Measurements from ENCODE around the gene PGLYRP4.

PGLYRP4 gene

DNA sequence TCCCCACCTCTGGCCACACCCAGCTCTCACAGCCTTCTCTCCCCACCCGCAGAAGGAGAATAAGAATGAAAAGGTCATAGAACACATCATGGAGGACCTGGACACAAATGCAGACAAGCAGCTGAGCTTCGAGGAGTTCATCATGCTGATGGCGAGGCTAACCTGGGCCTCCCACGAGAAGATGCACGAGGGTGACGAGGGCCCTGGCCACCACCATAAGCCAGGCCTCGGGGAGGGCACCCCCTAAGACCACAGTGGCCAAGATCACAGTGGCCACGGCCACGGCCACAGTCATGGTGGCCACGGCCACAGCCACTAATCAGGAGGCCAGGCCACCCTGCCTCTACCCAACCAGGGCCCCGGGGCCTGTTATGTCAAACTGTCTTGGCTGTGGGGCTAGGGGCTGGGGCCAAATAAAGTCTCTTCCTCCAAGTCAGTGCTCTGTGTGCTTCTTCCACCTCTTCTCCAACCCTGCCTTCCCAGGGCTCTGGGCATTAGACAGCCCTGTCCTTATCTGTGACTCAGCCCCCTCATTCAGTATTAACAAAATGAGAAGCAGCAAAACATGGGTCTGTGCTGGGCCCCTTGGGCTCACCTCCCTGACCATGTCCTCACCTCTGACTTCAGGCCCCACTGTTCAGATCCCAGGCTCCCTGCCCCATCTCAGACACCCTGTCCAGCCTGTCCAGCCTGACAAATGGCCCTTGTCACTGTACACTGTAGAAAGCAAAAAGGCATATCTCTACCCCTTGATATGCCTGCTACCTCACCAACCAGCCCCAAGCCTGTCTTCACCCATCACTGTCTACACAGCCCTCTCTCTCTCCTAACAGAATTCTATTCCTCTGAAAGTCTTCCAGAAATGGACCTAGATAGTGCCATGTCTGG is 12.2 kb upstream of the PGLYRP4 start:
- no peak overlapping the region for H2AFZ ChIP-seq (ENCODE audit: low read length)
- no peak overlapping the region for H3K9ac ChIP-seq (ENCODE audit: low read depth, low read length, poor library complexity, severe bottlenecking)
- TF ChIP-seq EZH2phosphoT487 (IDR thresholded peaks at IDR 0.05; ENCODE audit: borderline replicate concordance) = no peak
- TF ChIP-seq, protein P1, sequence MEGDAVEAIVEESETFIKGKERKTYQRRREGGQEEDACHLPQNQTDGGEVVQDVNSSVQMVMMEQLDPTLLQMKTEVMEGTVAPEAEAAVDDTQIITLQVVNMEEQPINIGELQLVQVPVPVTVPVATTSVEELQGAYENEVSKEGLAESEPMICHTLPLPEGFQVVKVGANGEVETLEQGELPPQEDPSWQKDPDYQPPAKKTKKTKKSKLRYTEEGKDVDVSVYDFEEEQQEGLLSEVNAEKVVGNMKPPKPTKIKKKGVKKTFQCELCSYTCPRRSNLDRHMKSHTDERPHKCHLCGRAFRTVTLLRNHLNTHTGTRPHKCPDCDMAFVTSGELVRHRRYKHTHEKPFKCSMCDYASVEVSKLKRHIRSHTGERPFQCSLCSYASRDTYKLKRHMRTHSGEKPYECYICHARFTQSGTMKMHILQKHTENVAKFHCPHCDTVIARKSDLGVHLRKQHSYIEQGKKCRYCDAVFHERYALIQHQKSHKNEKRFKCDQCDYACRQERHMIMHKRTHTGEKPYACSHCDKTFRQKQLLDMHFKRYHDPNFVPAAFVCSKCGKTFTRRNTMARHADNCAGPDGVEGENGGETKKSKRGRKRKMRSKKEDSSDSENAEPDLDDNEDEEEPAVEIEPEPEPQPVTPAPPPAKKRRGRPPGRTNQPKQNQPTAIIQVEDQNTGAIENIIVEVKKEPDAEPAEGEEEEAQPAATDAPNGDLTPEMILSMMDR (conservative IDR thresholded peaks at IDR 0.05; ENCODE audit: low read length) = no peak
- no peaks in the 10 kb centered on the region for H3K9me2 ChIP-seq (replicated peaks; ENCODE audit: low read depth, low read length)
- H3K27me3 ChIP-seq (ENCODE audit: insufficient read depth, low read length, poor library complexity, severe bottlenecking) = no peaks in the 10 kb centered on the region
- no peaks in the 10 kb centered on the region for H3F3A ChIP-seq (ENCODE audit: low read depth)
- no peaks in the 10 kb centered on the region for H3K36me3 ChIP-seq (ENCODE audit: insufficient read depth, low read length)
- H3K4me2 ChIP-seq (ENCODE audit: low read depth, low read length, poor library complexity, severe bottlenecking) = no peak overlapping the region
- no peak overlapping the region for H3K4me3 ChIP-seq (ENCODE audit: low read length, poor library complexity, severe bottlenecking)
- no peaks in the 10 kb centered on the region for H3K4me1 ChIP-seq (ENCODE audit: insufficient read depth, low read length, poor library complexity, severe bottlenecking)
- H3K9me3 ChIP-seq (ENCODE audit: insufficient read depth, low read depth, low read length) = no peaks in the 10 kb centered on the region
- H4K20me1 ChIP-seq (ENCODE audit: insufficient read depth, low read length, poor library complexity, severe bottlenecking) = no peaks in the 10 kb centered on the region
- H3K79me2 ChIP-seq (ENCODE audit: insufficient read depth, low read length) = no peaks in the 10 kb centered on the region

DNA sequence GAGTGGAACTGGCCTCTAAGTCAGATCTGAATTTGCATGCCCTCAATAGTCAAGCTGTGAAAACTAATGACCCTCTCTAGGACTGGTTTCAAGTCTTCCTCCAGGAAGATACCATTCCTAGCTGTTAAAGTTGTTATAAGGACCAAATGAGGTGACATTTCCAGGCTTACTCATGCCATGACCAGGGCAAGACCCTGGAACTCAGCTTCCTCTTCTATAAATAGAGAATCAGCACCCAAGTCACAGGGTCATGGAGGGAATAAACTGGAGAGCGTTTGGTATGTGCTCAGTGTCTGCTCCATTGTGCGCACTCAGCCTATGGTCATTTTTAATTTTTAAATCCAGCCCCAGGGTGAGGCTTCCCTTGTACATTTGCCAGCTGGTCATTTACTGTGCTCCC is 11.5 kb upstream of the PGLYRP4 start:
- Histone ChIP-seq H3K9me3 (ENCODE audit: insufficient read depth, low read depth, low read length) (no peaks in the 10 kb centered on the region), H3F3A (ENCODE audit: low read depth) (no peaks in the 10 kb centered on the region), H3K79me2 (ENCODE audit: insufficient read depth, low read length) (no peaks in the 10 kb centered on the region), H3K9me2 (replicated peaks; ENCODE audit: low read depth, low read length) (no peaks in the 10 kb centered on the region), H3K4me2 (ENCODE audit: low read depth, low read length, poor library complexity, severe bottlenecking) (no peak overlapping the region), H3K36me3 (ENCODE audit: insufficient read depth, low read length) (no peaks in the 10 kb centered on the region), H2AFZ (ENCODE audit: low read length) (no peak overlapping the region), H3K9ac (ENCODE audit: low read depth, low read length, poor library complexity, severe bottlenecking) (no peak overlapping the region), H4K20me1 (ENCODE audit: insufficient read depth, low read length, poor library complexity, severe bottlenecking) (no peaks in the 10 kb centered on the region), H3K4me3 (ENCODE audit: low read length, poor library complexity, severe bottlenecking) (no peak overlapping the region), H3K4me1 (ENCODE audit: insufficient read depth, low read length, poor library complexity, severe bottlenecking) (no peaks in the 10 kb centered on the region), H3K27me3 (ENCODE audit: insufficient read depth, low read length, poor library complexity, severe bottlenecking) (no peaks in the 10 kb centered on the region)
- no peak for TF ChIP-seq EZH2phosphoT487 (IDR thresholded peaks at IDR 0.05; ENCODE audit: borderline replicate concordance)
- TF ChIP-seq, protein P1 (conservative IDR thresholded peaks at IDR 0.05; ENCODE audit: low read length) = no peak

DNA sequence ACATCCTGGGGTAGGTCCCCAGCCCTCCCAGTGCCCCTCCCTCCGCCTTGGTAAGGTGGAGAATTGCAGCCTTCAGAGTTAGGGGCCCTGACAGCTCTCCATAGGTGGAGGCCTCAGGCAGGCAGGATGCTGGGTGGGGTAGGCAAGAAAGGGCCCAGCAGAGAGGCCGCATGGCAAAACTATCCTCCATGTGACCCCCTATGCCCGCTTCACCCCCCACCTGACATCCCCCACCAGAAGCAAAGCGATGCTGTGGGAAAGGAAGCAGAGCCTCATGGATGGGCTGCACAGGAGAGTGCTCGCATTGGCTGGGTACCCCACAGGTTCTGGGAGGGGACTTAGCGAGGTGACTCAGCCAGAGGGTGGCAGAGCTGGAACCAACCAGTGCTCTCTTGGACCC is 10.6 kb upstream of the PGLYRP4 start:
- Histone ChIP-seq H3K9ac (ENCODE audit: low read depth, low read length, poor library complexity, severe bottlenecking) (no peak overlapping the region), H3K9me3 (ENCODE audit: insufficient read depth, low read depth, low read length) (no peaks in the 10 kb centered on the region), H3K36me3 (ENCODE audit: insufficient read depth, low read length) (no peaks in the 10 kb centered on the region), H3K79me2 (ENCODE audit: insufficient read depth, low read length) (no peaks in the 10 kb centered on the region), H4K20me1 (ENCODE audit: insufficient read depth, low read length, poor library complexity, severe bottlenecking) (no peaks in the 10 kb centered on the region), H2AFZ (ENCODE audit: low read length) (no peak overlapping the region), H3K4me2 (ENCODE audit: low read depth, low read length, poor library complexity, severe bottlenecking) (no peak overlapping the region), H3K9me2 (replicated peaks; ENCODE audit: low read depth, low read length) (no peaks in the 10 kb centered on the region), H3K4me3 (ENCODE audit: low read length, poor library complexity, severe bottlenecking) (no peak overlapping the region), H3F3A (ENCODE audit: low read depth) (no peaks in the 10 kb centered on the region), H3K4me1 (ENCODE audit: insufficient read depth, low read length, poor library complexity, severe bottlenecking) (no peaks in the 10 kb centered on the region), H3K27me3 (ENCODE audit: insufficient read depth, low read length, poor library complexity, severe bottlenecking) (no peaks in the 10 kb centered on the region)
- no peak for TF ChIP-seq EZH2phosphoT487 (IDR thresholded peaks at IDR 0.05; ENCODE audit: borderline replicate concordance)
- TF ChIP-seq, protein P1 (conservative IDR thresholded peaks at IDR 0.05; ENCODE audit: low read length) = no peak
